Measurements from ENCODE around the gene ESR2.
"Not testable (repeated sequence)": the region's sequence is repeated elsewhere in the genome, so short reads cannot be mapped to it uniquely, and the experiment has no call there.

ESR2 gene

GRCh38 chr14:64220466-64220865 lies 73.7 kb downstream of the ESR2 start:
- no peak for DNase-seq (ENCODE audit: low spot score)

GRCh38 chr14:64220056-64220455 lies 74.1 kb downstream of the ESR2 start:
- no peak for DNase-seq (ENCODE audit: low spot score)

GRCh38 chr14:64218344-64219240 lies 75.6 kb downstream of the ESR2 start:
- DNase-seq (ENCODE audit: low spot score) = no peak

- DNase-seq (ENCODE audit: low spot score) = no peak
Measured at GRCh38 chr14:64217834-64218233, 76.3 kb downstream of the ESR2 start.

GRCh38 chr14:64217308-64217707 lies 76.9 kb downstream of the ESR2 start:
- DNase-seq (ENCODE audit: low spot score) = no peak

- DNase-seq (ENCODE audit: low spot score) = no peak
Measured at GRCh38 chr14:64215978-64216377, 78.2 kb downstream of the ESR2 start.

- no peak for DNase-seq (ENCODE audit: low spot score)
Measured at GRCh38 chr14:64215274-64215673, 78.9 kb downstream of the ESR2 start.

GRCh38 chr14:64213853-64214570 lies 80.2 kb downstream of the ESR2 start:
- no peak for DNase-seq (ENCODE audit: low spot score)

GRCh38 chr14:64213086-64213485 lies 81.1 kb downstream of the ESR2 start:
- no peak for DNase-seq (ENCODE audit: low spot score)

GRCh38 chr14:64212666-64213065 lies 81.5 kb downstream of the ESR2 start:
- no peak for DNase-seq (ENCODE audit: low spot score)

- not testable (repeated sequence) for DNase-seq (ENCODE audit: low spot score)
Measured at GRCh38 chr14:64210912-64211311, 83.3 kb downstream of the ESR2 start.

GRCh38 chr14:64210216-64210615 lies 84.0 kb downstream of the ESR2 start:
- DNase-seq (ENCODE audit: low spot score) = no peak

GRCh38 chr14:64209444-64210131 lies 84.6 kb downstream of the ESR2 start:
- DNase-seq (ENCODE audit: low spot score) = no peak

GRCh38 chr14:64208981-64209380 lies 85.2 kb downstream of the ESR2 start:
- DNase-seq (ENCODE audit: low spot score) = no peak

GRCh38 chr14:64208261-64208660 lies 85.9 kb downstream of the ESR2 start:
- DNase-seq (ENCODE audit: low spot score) = no peak

GRCh38 chr14:64203366-64204006 lies 90.7 kb downstream of the ESR2 start:
- no peak for DNase-seq (ENCODE audit: low spot score)

GRCh38 chr14:64202716-64203115 lies 91.5 kb downstream of the ESR2 start:
- no peak for DNase-seq (ENCODE audit: low spot score)

- DNase-seq (ENCODE audit: low spot score) = no peak
Measured at GRCh38 chr14:64201921-64202545, 92.1 kb downstream of the ESR2 start.

GRCh38 chr14:64201296-64201695 lies 92.9 kb downstream of the ESR2 start:
- DNase-seq (ENCODE audit: low spot score) = no peak

- DNase-seq (ENCODE audit: low spot score) = no peak
Measured at GRCh38 chr14:64200170-64200569, 94.0 kb downstream of the ESR2 start.

- DNase-seq (ENCODE audit: low spot score) = no peak
Measured at GRCh38 chr14:64198486-64198885, 95.7 kb downstream of the ESR2 start.

GRCh38 chr14:64197996-64198395 lies 96.2 kb downstream of the ESR2 start:
- no peak for DNase-seq (ENCODE audit: low spot score)

Data from D341Med (cell line).